Mucosa of descending colon (tissue), 3 donors: ENCODE measurements around the gene TRIM47. TPM values are rescaled to one million over a fixed set of nuclear protein-coding genes. Genes with fewer than 3 reads are reported as not detected.
A peak's percentile ranks its signal among the peaks of the same experiment; 100 is the strongest.

Experiments used
- ATAC-seq: fragments of 200-7000 bp; cut with Tn5 transposase; one replicate; pipeline ENCODE4 v1.9.1; 2020; ENCODE audit warnings: mild to moderate bottlenecking, moderate library complexity
- DNase-seq, 3 donors: peaks; one replicate each; pipeline ENCODE4 v3.0.0-alpha.2; 2020
- H3K36me3 ChIP-seq: fragments of 200-600 bp; one replicate; pipeline ENCODE4 v1.8.0; 2021; ENCODE audit warnings: low read depth, mild to moderate bottlenecking
- H3K4me1 ChIP-seq: fragments of 200-600 bp; one replicate; pipeline ENCODE4 v1.8.0; 2021; ENCODE audit warnings: low read depth, mild to moderate bottlenecking
- H3K4me3 ChIP-seq: fragments of 200-600 bp; one replicate; pipeline ENCODE4 v1.8.0; 2021; ENCODE audit warnings: mild to moderate bottlenecking
- H3K9me3 ChIP-seq: fragments of 200-600 bp; one replicate; pipeline ENCODE4 v1.8.0; 2021; ENCODE audit warnings: mild to moderate bottlenecking
- intact Hi-C, 2 donors: fragments of 100-400 bp; cut with DNase I in 1 of 2; cut with micrococcal nuclease in 1 of 2; formaldehyde crosslinking; loops; one replicate each; pipeline versions ENCODE4 v1.11.0 to v1.11.1; 2022; cut with DNase I, micrococcal nuclease
- total RNA-seq, 3 donors: library from RNA; stranded (reverse); fragmentation: NEBNext Ultra II Directional in 2 of 3; extraction: Animal tissue kit (Norgen Biotek cat#: 25700) in 2 of 3; gene quantifications; one replicate each; pipeline versions ENCODE4 v1.2.1 to v1.2.4, GENCODE V29; 2021 to 2023
- TF ChIP-seq, protein P1 (sequence below): fragments of 200-600 bp; IDR thresholded peaks from one replicate; pipeline ENCODE4 v1.8.0; 2022; ENCODE audit warnings: antibody characterized with exemption, mild to moderate bottlenecking
- donor health status: DM: no; HTN: no; CAD: no; lungs with moderate emphysema.
- donor health status: DM: no; HTN: no; CAD: no.
- donor health status: DM: no; HTN: yes; CAD: no.

TRIM47 gene
- total RNA-seq, 3 donors from 2014 or later = 44.5 to 77.4 (median 53.4) TPM

DNA sequence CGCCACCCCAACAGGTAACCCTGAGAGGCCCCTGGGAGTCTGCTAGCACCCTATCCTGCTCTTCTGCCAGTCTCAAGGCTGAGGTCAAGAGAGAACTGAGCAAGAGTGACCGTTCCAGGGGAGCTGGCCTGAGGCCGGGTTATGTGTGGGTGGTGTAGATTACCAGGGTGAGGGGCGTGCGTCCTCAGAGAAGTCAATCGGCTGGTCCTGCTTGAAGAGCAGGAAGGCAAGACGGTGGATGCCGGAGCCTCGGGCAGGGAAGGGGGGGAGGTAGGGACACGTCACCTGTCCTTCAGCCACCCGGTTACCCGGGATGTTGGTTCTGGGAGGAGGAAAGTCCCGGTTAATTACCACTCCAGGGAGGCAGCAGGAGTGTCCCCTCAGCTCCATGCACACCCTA is 21.0 kb upstream of the TRIM47 start:
- Histone ChIP-seq H3K9me3 (no peaks in the 10 kb centered on the region), H3K4me3 (no peak overlapping the region), H3K4me1 (peaks cover 27% of the 10 kb centered on the region), H3K36me3 (no peaks in the 10 kb centered on the region)
- DNase-seq (no peak), ATAC-seq (no peak)
- TF ChIP-seq, protein P1, sequence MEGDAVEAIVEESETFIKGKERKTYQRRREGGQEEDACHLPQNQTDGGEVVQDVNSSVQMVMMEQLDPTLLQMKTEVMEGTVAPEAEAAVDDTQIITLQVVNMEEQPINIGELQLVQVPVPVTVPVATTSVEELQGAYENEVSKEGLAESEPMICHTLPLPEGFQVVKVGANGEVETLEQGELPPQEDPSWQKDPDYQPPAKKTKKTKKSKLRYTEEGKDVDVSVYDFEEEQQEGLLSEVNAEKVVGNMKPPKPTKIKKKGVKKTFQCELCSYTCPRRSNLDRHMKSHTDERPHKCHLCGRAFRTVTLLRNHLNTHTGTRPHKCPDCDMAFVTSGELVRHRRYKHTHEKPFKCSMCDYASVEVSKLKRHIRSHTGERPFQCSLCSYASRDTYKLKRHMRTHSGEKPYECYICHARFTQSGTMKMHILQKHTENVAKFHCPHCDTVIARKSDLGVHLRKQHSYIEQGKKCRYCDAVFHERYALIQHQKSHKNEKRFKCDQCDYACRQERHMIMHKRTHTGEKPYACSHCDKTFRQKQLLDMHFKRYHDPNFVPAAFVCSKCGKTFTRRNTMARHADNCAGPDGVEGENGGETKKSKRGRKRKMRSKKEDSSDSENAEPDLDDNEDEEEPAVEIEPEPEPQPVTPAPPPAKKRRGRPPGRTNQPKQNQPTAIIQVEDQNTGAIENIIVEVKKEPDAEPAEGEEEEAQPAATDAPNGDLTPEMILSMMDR = no peak
- intact Hi-C loops = no loop called here

DNA sequence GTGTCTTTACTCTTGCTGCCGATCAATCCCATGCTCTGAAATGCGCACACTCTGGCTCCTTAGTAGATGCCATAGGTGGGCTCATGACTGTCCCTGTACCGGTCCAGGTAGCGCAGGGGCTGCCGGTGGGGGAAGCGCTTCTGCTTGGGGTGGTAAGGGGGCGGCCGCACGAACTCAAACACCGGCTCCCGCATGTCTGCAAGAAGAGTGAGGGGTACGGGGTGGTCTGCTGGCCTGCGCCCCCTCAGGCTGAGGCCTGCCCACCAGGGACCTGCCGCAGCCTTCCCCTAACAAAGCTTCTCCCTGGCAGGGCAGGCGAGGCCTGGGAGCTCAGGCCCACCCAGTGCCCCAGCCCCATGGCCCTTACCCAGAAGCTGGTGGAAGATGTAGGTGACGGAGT is 20.4 kb upstream of the TRIM47 start:
- ATAC-seq (no peak), DNase-seq (no peak)
- H3K4me1 ChIP-seq = peaks cover 23% of the 10 kb centered on the region
- H3K36me3 ChIP-seq = no peaks in the 10 kb centered on the region
- TF ChIP-seq, protein P1 = no peak
- intact Hi-C loops = no loop called here
- H3K9me3 ChIP-seq = no peaks in the 10 kb centered on the region
- H3K4me3 ChIP-seq = no peak overlapping the region

DNA sequence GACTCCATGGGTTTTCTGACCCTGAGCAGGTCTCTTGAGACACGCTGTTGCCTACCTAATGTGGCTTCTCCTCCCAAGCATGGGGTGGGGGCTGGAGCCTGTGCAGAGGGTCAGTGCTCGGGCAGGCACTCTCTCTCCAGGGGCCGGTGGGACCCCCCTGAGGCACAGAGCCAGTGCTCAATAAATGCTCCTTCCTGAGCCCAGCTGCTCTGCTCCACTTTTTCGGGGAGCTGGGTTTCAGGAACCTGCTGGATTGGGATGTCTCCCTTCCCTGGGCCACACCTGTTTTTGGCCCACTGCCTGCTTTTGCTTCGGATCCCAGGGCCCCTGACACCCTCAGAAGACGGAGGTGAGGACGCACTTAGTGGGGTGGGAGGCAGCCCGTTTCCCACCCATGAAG is 19.7 kb upstream of the TRIM47 start:
- H3K4me3 ChIP-seq = no peak overlapping the region
- intact Hi-C loops = no loop called here
- no peak for DNase-seq
- H3K36me3 ChIP-seq = no peaks in the 10 kb centered on the region
- peaks cover 20% of the 10 kb centered on the region for H3K4me1 ChIP-seq
- no peaks in the 10 kb centered on the region for H3K9me3 ChIP-seq
- TF ChIP-seq, protein P1 = no peak
- no peak for ATAC-seq

DNA sequence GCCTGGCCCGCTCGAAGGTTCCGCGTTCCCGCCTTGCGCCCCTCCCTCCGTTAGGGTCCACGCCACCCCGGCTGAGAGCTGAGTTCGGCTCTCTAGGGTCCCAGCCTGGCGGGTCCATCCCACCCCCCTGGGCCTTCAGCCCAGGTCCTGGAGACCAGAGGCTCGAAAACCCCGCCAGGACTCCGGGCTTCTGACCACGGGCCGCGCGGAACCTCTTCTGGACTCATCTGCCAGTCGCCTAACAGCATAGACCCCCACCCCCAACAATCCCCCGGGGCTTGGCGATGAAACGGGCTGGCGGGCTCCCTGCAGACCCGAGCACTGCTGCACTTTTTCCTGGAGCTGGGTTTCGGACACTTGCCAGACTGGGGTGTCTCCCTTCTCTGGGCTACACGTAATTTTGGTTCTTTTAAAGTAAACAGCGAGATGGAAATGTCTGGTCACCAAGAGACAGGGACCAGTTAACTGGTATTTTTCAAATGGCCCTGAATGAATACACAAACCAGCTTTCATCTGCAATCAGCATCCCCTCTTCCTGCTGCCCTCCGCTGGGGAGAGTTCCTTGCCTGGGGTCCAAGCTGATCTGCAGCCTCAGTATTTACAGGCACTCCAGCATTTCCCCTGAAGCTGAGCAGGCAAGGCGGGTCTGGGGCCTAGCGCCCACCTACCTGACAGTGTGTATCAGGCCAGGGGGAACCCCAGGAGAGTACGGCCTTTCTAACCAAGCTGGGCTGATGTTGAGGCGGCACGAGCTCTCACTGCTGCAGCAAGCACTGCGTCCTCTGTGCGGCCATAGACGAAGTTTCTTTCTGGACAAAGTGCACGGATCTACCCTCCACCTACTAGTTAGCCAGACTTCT is 19.0 kb upstream of the TRIM47 start:
- ATAC-seq = no peak
- H3K36me3 ChIP-seq = no peaks in the 10 kb centered on the region

DNA sequence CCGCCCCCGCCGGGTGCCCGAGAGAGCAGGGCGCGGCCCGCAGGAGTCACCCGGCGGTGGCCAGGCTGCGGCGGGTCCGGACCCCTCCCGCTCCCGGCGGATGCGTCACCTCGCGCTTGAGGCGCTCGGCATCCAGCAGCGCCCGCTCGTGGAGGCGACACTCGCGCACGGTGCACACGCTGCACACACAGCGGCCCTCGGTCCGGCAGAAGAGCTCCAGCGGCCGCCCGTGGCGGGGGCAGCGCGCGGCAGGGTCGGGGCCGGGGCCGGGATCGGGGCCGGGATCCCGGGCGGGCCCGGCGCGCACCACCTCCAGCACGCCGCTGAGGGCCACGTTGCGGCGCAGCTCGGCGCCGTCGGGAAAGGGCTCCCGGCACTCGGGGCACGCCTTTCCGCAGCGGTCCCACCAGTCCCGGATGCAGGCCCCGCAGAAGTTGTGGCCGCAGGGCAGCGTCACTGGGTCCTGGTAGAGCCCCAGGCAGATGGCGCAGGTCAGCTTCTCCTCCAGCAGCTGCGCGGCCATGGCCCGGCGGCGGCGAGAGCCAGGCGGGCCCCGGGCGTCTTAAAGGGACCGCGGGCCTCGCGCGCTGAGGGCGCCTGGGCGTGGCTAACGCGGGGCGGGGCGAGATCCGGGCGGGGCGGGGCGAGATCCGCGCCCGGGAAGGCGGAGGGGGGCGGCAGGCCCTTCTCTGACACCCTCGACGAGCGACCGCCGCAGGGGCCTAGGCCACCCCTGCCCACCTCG is 18.2 kb upstream of the TRIM47 start, which contains the start of gene TRIM65:
Gene TRIM65 (minus strand): TSS at position 537 of the 745 bp plus-strand sequence. CDS start 14 bp downstream, at position 523.
- no peaks in the 10 kb centered on the region for H3K36me3 ChIP-seq
- intact Hi-C loops = no loop called here
- DNase-seq (peak; percentile 84 to 91 (median 91)), ATAC-seq (peak; percentile 89)
- TF ChIP-seq, protein P1 = peak; percentile 26
- no peaks in the 10 kb centered on the region for H3K9me3 ChIP-seq
- H3K4me1 ChIP-seq = peaks cover 20% of the 10 kb centered on the region
- H3K4me3 ChIP-seq = peak within 1 kb of the TSS; percentile 90

More for the DNA sequence above, 19.0 kb upstream of the TRIM47 start:
- H3K4me3 ChIP-seq = no peak overlapping the region
- intact Hi-C loops = no loop called here
- TF ChIP-seq, protein P1 = no peak
- peak in 2 of 3 donors; percentile 42 to 80 for DNase-seq
- H3K9me3 ChIP-seq = no peaks in the 10 kb centered on the region
- peaks cover 20% of the 10 kb centered on the region for H3K4me1 ChIP-seq
